Urothelium cell line (cell line): ENCODE data around the gene KRTAP13-4.

ENCODE experiments used
- DNase-seq: peaks from one replicate; pipeline ENCODE4 v3.0.0; 2011; ENCODE audit warnings: low spot score, mixed read lengths
- FAIRE-seq: peaks from 2 replicates; lab custom pipeline; 2011; peaks lifted over from hg19 to GRCh38; lab: Jason Lieb, UNC

The KRTAP13-4 gene, protein sequence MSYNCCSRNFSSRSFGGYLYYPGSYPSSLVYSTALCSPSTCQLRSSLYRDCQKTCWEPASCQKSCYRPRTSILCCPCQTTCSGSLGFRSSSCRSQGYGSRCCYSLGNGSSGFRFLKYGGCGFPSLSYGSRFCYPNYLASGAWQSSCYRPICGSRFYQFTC

GRCh38 chr21:30430170-30430655, at the start of gene KRTAP13-4:
KRTAP13-4 (plus strand) TSS chr21:30430220; CDS start chr21:30430276, 56 bp downstream.
- DNase-seq: no peak
- FAIRE-seq: no peak

- DNase-seq (no peak), FAIRE-seq (peak; percentile 55)
Measured at GRCh38 chr21:30382201-30382600, 47.8 kb upstream of the KRTAP13-4 start.

DNA sequence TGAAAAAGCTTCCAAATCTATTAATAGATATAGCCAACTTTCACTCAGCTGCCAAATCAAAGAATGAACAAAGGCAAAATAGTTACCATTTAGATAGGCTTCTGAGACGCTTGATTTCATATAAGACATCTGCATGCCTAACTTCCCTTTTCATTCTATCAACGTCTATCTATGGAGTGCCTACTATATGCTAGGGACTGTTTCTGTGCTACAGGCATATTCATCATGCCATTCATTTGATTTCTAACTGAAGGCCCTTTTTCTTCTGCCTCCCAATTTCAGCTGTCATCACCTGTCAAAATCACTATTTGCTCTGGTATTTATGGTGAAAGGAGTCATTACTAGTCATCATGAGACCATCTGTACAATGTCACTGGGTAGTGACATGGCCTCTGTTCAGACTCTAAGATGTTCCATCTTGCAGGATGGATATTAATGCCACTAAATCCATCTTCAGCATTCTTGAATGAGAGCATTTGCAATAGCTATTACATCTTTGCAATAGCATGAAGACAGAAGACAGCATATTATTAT, 38.5 kb upstream of the KRTAP13-4 start:
- FAIRE-seq (peak; percentile 13), DNase-seq (no peak)

DNA sequence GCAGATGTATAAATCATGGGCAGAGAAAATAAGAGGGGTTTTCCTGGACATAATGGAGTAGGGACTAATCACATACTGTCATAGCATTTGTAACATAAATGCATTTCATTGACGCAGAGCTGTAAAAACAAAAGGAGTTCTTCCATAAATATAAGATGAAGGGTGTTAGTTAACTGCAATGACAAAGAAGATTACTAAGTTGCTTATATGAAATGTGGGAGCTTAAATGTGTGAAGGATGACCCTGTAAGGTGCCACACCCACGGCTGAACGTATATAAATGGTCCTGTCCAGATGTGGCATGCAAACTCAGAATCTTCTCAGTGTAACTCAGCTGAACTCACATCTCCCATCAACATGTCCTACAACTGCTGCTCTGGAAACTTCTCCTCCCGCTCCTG, 34.3 kb upstream of the KRTAP13-4 start, which contains the start of gene KRTAP13-1:
KRTAP13-1 (plus strand) TSS at position 301 of the 400 bp plus-strand sequence; CDS start at position 357, 56 bp downstream.
- DNase-seq (no peak), FAIRE-seq (no peak)

- FAIRE-seq: peak; percentile 94
- peak; percentile 70 for DNase-seq
Measured at GRCh38 chr21:30408782-30409494, 21.1 kb upstream of the KRTAP13-4 start.

GRCh38 chr21:30415993-30416392, 14.0 kb upstream of the KRTAP13-4 start:
- no peak for FAIRE-seq
- DNase-seq: no peak

- DNase-seq (no peak), FAIRE-seq (no peak)
Measured at GRCh38 chr21:30425826-30426225, 4.2 kb upstream of the KRTAP13-4 start, which contains the start of gene KRTAP13-3. KRTAP13-3 (minus strand) TSS chr21:30425926; CDS start chr21:30425912, 14 bp downstream.

- DNase-seq (no peak), FAIRE-seq (no peak)
Measured at GRCh38 chr21:30426731-30427130, 3.3 kb upstream of the KRTAP13-4 start.

DNA sequence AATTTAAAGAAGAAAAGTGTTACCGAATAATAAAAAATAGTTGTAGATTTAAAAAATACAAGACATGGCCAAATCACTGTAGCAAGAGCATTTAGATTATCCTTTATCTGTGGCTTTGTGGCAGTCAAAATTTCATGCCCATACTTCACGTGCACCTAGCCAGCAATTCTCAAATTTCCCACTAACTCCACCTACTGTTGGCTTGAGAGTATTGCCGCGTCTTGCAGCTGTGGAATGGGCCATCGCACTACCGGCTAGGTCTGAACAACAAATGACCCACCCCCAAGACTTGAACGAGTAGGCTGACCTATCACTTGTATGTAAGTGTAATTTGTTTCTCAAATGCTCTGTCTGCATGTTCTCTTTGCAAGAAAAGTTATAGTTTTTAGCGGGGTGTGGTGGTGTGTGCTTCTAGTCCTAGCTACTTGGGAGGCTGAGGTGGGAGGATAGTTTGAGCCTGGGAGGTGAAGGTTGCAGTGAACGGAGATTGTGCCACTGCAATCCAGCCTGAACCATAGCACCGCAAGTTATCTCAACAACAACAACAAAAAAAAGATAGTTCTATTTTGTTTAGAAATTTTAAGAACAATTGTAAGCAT, 4.1 kb downstream of the KRTAP13-4 start:
- FAIRE-seq (peak; percentile 93), DNase-seq (peak; percentile 70)

DNA sequence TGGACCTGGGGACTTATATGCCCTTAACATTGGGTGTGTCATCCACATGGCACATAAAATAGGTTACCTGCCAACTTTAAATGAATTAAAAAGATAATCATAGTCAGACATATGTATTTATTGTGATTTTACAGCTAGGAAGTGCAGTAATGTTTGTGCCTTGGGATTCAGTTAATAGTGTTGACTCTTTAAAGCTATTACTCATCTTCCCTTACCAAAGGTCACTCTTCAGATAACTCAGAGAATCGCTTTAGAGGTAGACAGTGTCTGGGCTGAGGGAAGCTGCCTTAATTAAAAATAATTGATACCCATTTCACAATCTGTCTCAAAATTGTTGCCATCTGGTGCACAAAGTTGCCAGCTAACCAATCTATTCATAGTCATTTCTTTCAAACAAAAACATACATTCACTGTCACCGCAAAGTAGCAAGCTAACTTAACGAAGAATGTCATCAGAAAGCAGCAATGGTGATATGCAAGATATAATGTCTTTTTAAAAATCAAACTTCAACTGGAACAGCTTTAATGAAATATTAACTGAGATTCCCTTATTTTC, 7.1 kb downstream of the KRTAP13-4 start:
- FAIRE-seq: no peak
- DNase-seq: no peak

DNA sequence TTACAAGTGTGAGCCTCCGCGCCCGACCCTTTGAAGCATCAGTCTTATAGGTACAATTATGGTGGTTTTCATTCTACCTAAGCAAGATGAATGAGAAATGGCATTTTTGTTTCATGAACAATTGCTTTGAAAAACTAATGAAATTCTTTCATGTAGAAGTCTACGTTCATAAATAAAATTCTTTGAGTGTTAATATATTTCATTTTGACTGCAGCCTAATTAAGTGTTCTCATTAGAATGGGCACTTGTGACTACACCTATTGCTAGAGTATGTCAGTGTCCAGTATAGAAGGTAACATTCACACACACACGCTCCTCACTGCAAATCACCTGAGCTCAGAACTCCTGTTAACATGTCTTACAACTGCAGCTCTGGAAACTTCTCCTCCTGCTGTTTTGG, 10.0 kb downstream of the KRTAP13-4 start, which contains the start of gene KRTAP15-1:
KRTAP15-1 (plus strand) TSS at position 301 of the 400 bp plus-strand sequence; CDS start at position 354, 53 bp downstream.
- DNase-seq (no peak), FAIRE-seq (no peak)

- DNase-seq: no peak
- no peak for FAIRE-seq
Measured at GRCh38 chr21:30443226-30443625, 13.2 kb downstream of the KRTAP13-4 start.

- FAIRE-seq: no peak
- DNase-seq: no peak
Measured at GRCh38 chr21:30444204-30444603, 14.2 kb downstream of the KRTAP13-4 start.

- no peak for DNase-seq
- FAIRE-seq: peak; percentile 66
Measured at GRCh38 chr21:30447056-30447455, 17.0 kb downstream of the KRTAP13-4 start.

GRCh38 chr21:30448514-30448913, 18.5 kb downstream of the KRTAP13-4 start:
- DNase-seq: no peak

DNA sequence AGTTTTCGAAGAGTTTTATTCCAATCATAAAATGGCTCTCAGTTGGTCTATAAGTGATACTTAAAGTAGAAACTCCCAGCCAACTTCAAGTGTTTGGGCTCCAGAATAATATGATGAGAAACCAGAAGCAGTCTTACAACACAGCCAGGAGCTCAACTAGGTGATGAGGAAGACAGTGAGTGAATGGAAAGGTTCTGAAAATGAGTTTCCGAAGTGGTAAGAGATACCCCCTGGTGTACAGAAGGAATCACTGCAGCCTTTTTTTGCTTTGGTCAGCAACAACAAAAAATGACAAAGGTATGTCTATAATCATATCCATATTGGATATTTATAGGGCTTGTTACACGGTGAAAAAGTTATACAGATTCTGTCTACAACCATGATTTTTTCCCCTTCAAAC, 33.7 kb downstream of the KRTAP13-4 start:
- FAIRE-seq (no peak), DNase-seq (peak; percentile 20)

More at GRCh38 chr21:30448514-30448913, 18.5 kb downstream of the KRTAP13-4 start:
- FAIRE-seq: no peak

DNA sequence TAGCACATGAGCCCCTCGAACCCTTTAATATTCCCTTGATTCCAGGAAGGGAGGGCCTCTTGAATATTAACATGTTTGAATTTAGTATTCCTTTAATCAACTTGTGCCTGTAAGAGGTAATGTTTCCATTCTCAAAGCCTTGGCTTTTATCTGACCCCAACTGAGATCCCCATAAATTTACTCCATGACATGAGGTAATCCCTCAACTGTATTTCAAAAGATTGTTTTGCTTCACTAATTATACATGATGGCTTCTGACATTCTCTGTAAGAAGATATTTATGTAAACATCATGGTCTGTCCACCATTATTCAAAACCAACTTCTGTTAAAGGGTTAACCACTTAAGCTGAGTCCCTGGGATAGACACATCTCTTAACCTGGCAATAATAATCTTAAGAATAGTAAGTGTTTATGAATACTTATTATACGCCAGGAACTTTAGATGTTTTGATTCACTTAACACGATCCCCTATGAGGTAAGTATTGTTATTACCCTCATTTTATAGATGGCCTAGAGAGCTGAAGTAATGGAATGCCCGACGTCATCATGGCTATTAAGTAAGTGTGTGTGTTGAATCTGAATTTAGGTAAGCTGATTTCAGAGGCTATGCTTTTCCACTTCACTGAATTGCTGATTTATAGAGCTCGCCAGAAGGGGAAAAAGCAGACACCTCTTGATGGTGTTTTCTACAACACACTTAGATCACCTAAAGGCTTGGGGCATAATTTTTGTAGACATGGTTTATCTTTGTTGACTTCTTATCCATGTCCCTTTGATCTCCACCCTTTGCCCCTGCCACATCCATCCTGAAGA, 39.1 kb downstream of the KRTAP13-4 start:
- FAIRE-seq (no peak), DNase-seq (no peak)

DNA sequence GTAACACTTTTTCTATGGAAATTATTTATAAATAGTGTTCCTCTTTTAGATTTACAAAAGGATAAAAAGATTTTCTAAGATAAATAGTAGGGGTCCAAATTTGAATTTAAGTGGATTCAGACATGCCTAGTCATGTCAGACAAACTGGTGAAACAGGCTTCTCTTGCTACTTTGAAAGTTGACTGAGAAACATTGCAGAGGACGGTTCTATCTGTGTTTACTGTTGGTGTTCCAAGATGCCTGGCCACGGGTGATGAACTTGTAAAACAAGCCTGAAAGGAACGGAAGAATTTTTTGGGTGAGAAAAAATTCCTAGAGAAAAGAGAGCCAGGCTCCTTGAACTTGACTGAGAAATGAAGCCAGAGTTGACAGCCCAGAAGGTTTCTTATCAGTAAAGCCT, 48.0 kb downstream of the KRTAP13-4 start:
- DNase-seq (no peak), FAIRE-seq (no peak)

DNA sequence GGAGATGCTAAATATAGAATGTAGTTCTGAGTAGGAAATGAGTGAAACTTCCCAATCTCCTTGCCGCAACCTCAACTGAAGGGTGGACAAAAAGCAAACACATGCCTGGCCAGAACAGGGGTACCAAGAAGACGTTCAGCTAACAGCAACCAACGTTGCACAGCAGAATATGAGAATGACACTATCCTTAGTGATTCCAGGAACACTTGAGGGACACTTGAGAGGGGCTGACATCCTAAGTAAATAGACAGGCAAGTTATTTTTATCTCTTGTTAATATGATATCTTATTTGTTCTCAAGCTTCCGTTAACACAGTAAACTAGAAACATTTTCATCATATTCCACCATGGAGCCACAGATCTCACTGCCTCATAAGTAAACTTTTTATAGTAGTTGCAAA, 49.2 kb downstream of the KRTAP13-4 start:
- DNase-seq (no peak), FAIRE-seq (no peak)

- DNase-seq (no peak), FAIRE-seq (no peak)
Measured at GRCh38 chr21:30480145-30480544, 50.1 kb downstream of the KRTAP13-4 start, which contains the start of gene KRTAP19-1. KRTAP19-1 (minus strand) TSS chr21:30480367; CDS start chr21:30480317, 50 bp downstream.
